ENCODE data around the gene COX19. TPM values are rescaled to one million over a fixed set of nuclear protein-coding genes. Genes with fewer than 3 reads are reported as not detected.
"Not testable (repeated sequence)": the region's sequence is repeated elsewhere in the genome, so short reads cannot be mapped to it uniquely, and the experiment has no call there.

Gene COX19
- polyA plus RNA-seq, 3 donors, result 11.1 to 14.5 (median 13.0) TPM

GRCh38 chr7:1011297-1012003 lies 36.1 kb upstream of the COX19 start:
- DNase-seq (ENCODE audit: low read depth in 3 of 3, low spot score in 2 of 3), result no peak

GRCh38 chr7:1010226-1010625 lies 34.9 kb upstream of the COX19 start:
- DNase-seq (ENCODE audit: low read depth in 3 of 3, low spot score in 2 of 3), result no peak

- DNase-seq (ENCODE audit: low read depth in 3 of 3, low spot score in 2 of 3), result no peak
Measured at GRCh38 chr7:1009747-1010146, 34.4 kb upstream of the COX19 start.

GRCh38 chr7:1008733-1009363 lies 33.5 kb upstream of the COX19 start:
- DNase-seq (ENCODE audit: low read depth in 3 of 3, low spot score in 2 of 3), result no peak

- no peak for DNase-seq (ENCODE audit: low read depth in 3 of 3, low spot score in 2 of 3)
Measured at GRCh38 chr7:1007901-1008300, 32.6 kb upstream of the COX19 start.

- no peak for DNase-seq (ENCODE audit: low read depth in 3 of 3, low spot score in 2 of 3)
Measured at GRCh38 chr7:1005303-1005702, 30.0 kb upstream of the COX19 start.

GRCh38 chr7:1004018-1004852 lies 28.9 kb upstream of the COX19 start:
- DNase-seq (ENCODE audit: low read depth in 3 of 3, low spot score in 2 of 3), result no peak

- DNase-seq (ENCODE audit: low read depth in 3 of 3, low spot score in 2 of 3), result not testable (repeated sequence)
Measured at GRCh38 chr7:1002445-1002844, 27.1 kb upstream of the COX19 start.

GRCh38 chr7:1002026-1002425 lies 26.7 kb upstream of the COX19 start:
- DNase-seq (ENCODE audit: low read depth in 3 of 3, low spot score in 2 of 3), result not testable (repeated sequence)

GRCh38 chr7:1001069-1001770 lies 25.9 kb upstream of the COX19 start:
- not testable (repeated sequence) for DNase-seq (ENCODE audit: low read depth in 3 of 3, low spot score in 2 of 3)

GRCh38 chr7:999941-1000935 lies 24.9 kb upstream of the COX19 start:
- no peak for DNase-seq (ENCODE audit: low read depth in 3 of 3, low spot score in 2 of 3)

GRCh38 chr7:999149-999879 lies 24.0 kb upstream of the COX19 start:
- no peak for DNase-seq (ENCODE audit: low read depth in 3 of 3, low spot score in 2 of 3)

- no peak for DNase-seq (ENCODE audit: low read depth in 3 of 3, low spot score in 2 of 3)
Measured at GRCh38 chr7:997404-998395, 22.4 kb upstream of the COX19 start.

- no peak for DNase-seq (ENCODE audit: low read depth in 3 of 3, low spot score in 2 of 3)
Measured at GRCh38 chr7:996079-996872, 20.9 kb upstream of the COX19 start.

- no peak for DNase-seq (ENCODE audit: low read depth in 3 of 3, low spot score in 2 of 3)
Measured at GRCh38 chr7:995571-995970, 20.2 kb upstream of the COX19 start.

- no peak for DNase-seq (ENCODE audit: low read depth in 3 of 3, low spot score in 2 of 3)
Measured at GRCh38 chr7:994592-995308, 19.4 kb upstream of the COX19 start.
